ENCODE measurements around the gene ALLC.

GRCh38 chr2:3611589-3611988, 46.4 kb upstream of the ALLC start:
- TF ChIP-seq CTCF (IDR thresholded peaks at IDR 0.05): no peak
- TF ChIP-seq POLR2A (IDR thresholded peaks at IDR 0.05): no peak
